Activated naive CD4-positive, alpha-beta T cell treated with anti-CD3 and anti-CD28 coated beads for 36 hours (primary cell): ENCODE data around the gene ORMDL3. TPM values are rescaled to one million over a fixed set of nuclear protein-coding genes. Genes with fewer than 3 reads are reported as not detected.
"Not testable (repeated sequence)": the region's sequence is repeated elsewhere in the genome, so short reads cannot be mapped to it uniquely, and the experiment has no call there.

Experiments
- CTCF ChIA-PET: fragments of 350-600 bp; sonication (Branson Sonifier 250); formaldehyde crosslinking; loops from one replicate; lab custom pipeline; 2021; ENCODE audit warnings: antibody characterized with exemption; lab: Charles Lee
- DNase-seq: peaks from one replicate; pipeline ENCODE4 v3.0.0-alpha.2; 2020
- H3K27ac Mint-ChIP-seq: one replicate; pipeline ENCODE4 v1.8.0; 2021; ENCODE audit warnings: mild to moderate bottlenecking, mixed read lengths
- H3K27me3 Mint-ChIP-seq: one replicate; pipeline ENCODE4 v1.8.0; 2021; ENCODE audit warnings: low read depth, mixed read lengths
- H3K36me3 Mint-ChIP-seq: one replicate; pipeline ENCODE4 v1.8.0; 2021; ENCODE audit warnings: low read depth, mixed read lengths
- H3K4me1 Mint-ChIP-seq: one replicate; pipeline ENCODE4 v1.8.0; 2021; ENCODE audit warnings: low read depth, mixed read lengths
- H3K4me3 Mint-ChIP-seq: one replicate; pipeline ENCODE4 v1.8.0; 2021; ENCODE audit warnings: mild to moderate bottlenecking, moderate library complexity, mixed read lengths
- H3K9me3 Mint-ChIP-seq: one replicate; pipeline ENCODE4 v1.8.0; 2021; ENCODE audit warnings: mixed read lengths
- intact Hi-C: fragments of 100-400 bp; cut with micrococcal nuclease; formaldehyde crosslinking; loops from one replicate; pipeline ENCODE4 v1.15.1; 2023
- total RNA-seq, 2 experiments: library from RNA; stranded (reverse); gene quantifications; one replicate each; pipeline ENCODE4 v1.2.3, GENCODE V29; 2021

ORMDL3 gene
- total RNA-seq, 2 experiments from 2014 or later: 51.8 to 52.1 TPM

GRCh38 chr17:39963829-39964228 lies 36.4 kb upstream of the ORMDL3 start:
- Mint-ChIP-seq H3K9me3 (no peaks in the 10 kb centered on the region), H3K36me3 (no peaks in the 10 kb centered on the region), H3K27ac (peak overlapping the region; percentile 73), H3K4me1 (peaks cover 19% of the 10 kb centered on the region), H3K27me3 (no peaks in the 10 kb centered on the region), H3K4me3 (no peak overlapping the region)
- CTCF ChIA-PET: interaction anchor here (0.5 kb wide), 1 partner anchor 757 kb away, joined by 3 read pairs; no protein-coding TSS in a partner anchor
- intact Hi-C loops: loop anchor here (1.0 kb wide), 1 partner anchor 16 kb away; the partner anchor contains the start of gene PSMD3
- peak; percentile 63 for DNase-seq

GRCh38 chr17:39962642-39963220 lies 35.3 kb upstream of the ORMDL3 start, which contains the start of gene GSDMA:
GSDMA (plus strand) TSS chr17:39963004; CDS start chr17:39965688, 2,684 bp downstream.
- CTCF ChIA-PET: interaction anchor here (0.9 to 1.6 kb wide), 2 partner anchors 11 to 17 kb away, joined by 5 read pairs; partner anchors contain the start of gene PSMD3
- Mint-ChIP-seq H3K9me3 (no peaks in the 10 kb centered on the region), H3K27me3 (no peaks in the 10 kb centered on the region), H3K27ac (peak within 1 kb of the TSS; percentile 73), H3K4me3 (no peak within 1 kb of the TSS), H3K36me3 (no peaks in the 10 kb centered on the region), H3K4me1 (peaks cover 19% of the 10 kb centered on the region)
- intact Hi-C loops: no loop called here
- DNase-seq: no peak

- Mint-ChIP-seq H3K27ac (no peak overlapping the region), H3K4me1 (peaks cover 19% of the 10 kb centered on the region), H3K9me3 (no peaks in the 10 kb centered on the region), H3K27me3 (no peaks in the 10 kb centered on the region), H3K4me3 (no peak overlapping the region), H3K36me3 (no peaks in the 10 kb centered on the region)
- CTCF ChIA-PET: interaction anchor here (3.5 to 4.6 kb wide), 2 partner anchors 19 to 87 kb away, joined by 17 to 34 read pairs; partner anchors contain the start of gene PSMD3
- intact Hi-C loops: no loop called here
- no peak for DNase-seq
Measured at GRCh38 chr17:39960524-39961041, 33.2 kb upstream of the ORMDL3 start.

DNA sequence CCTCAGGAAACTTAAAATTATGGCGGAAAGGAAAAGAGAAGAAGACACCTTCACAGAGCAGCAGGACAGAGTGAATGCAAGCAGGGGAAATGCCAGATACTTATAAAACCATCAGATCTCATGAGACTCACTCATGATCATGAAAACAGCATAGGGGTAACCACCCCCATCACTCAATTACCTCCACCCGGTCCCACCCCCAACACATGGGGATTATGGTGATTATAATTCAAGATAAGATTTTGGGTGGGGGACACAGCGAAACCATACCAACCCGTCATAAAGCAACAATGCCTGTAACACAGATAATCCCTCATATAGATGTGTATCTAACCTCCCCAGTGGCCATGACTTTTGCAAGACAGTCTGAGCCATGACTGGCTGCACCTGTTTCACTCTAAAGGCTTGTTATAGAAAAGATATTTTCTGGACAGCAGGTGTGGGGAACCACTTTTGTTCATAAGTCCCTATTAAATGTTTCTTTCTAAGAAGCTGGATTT lies 28.4 kb upstream of the ORMDL3 start:
- Mint-ChIP-seq H3K4me1 (peaks cover 8% of the 10 kb centered on the region), H3K27me3 (no peaks in the 10 kb centered on the region), H3K4me3 (no peak overlapping the region), H3K9me3 (no peaks in the 10 kb centered on the region), H3K36me3 (no peaks in the 10 kb centered on the region), H3K27ac (no peak overlapping the region)
- no peak for DNase-seq
- CTCF ChIA-PET: interaction anchor here (0.5 to 4.6 kb wide), 5 partner anchors 25 to 334 kb away, joined by 3 to 17 read pairs (median 8); partner anchors contain the start of gene PSMD3
- intact Hi-C loops: no loop called here

- Mint-ChIP-seq H3K27ac (no peak overlapping the region), H3K4me3 (no peak overlapping the region), H3K4me1 (peaks cover 8% of the 10 kb centered on the region), H3K27me3 (no peaks in the 10 kb centered on the region), H3K36me3 (no peaks in the 10 kb centered on the region), H3K9me3 (no peaks in the 10 kb centered on the region)
- CTCF ChIA-PET: interaction anchor here (1.0 to 1.9 kb wide), 4 partner anchors 24 to 82 kb away, joined by 4 to 8 read pairs (median 4); partner anchors contain the start of gene PSMD3
- DNase-seq: no peak
- intact Hi-C loops: no loop called here
Measured at GRCh38 chr17:39954876-39955275, 27.5 kb upstream of the ORMDL3 start.

DNA sequence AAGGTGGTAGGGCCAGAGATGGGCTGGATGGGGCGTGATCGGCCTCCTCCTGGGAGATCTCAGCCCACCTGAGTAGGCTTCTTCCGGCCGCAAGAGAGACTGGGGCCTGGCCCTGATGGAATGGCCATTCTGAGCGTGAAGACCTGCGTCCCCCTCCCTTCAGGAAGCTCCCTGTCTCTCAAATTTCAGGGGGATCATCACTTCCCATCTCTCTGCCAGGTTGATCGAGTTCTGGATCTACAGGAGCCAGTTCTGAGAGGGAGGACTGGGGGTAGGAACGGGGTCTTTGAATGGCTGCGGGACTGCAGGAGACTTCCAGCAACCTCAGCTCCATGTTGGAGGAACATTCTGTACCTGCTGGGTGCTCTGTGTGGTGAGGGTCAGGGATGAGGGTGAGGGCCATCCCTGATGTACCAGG lies 26.1 kb upstream of the ORMDL3 start:
- H3K27me3 Mint-ChIP-seq: no peaks in the 10 kb centered on the region
- CTCF ChIA-PET: interaction anchor here (1.0 kb wide), 1 partner anchor 78 kb away, joined by 4 read pairs; no protein-coding TSS in a partner anchor
- H3K4me3 Mint-ChIP-seq: peak overlapping the region; percentile 79
- no peaks in the 10 kb centered on the region for H3K36me3 Mint-ChIP-seq
- no peaks in the 10 kb centered on the region for H3K9me3 Mint-ChIP-seq
- DNase-seq: no peak
- H3K4me1 Mint-ChIP-seq: peaks cover 7% of the 10 kb centered on the region
- intact Hi-C loops: loop anchor here (1.0 kb wide), 3 partner anchors 13 to 27 kb away; partner anchors contain the start of genes LRRC3C, ORMDL3 and PSMD3
- peak overlapping the region; percentile 66 for H3K27ac Mint-ChIP-seq

DNA sequence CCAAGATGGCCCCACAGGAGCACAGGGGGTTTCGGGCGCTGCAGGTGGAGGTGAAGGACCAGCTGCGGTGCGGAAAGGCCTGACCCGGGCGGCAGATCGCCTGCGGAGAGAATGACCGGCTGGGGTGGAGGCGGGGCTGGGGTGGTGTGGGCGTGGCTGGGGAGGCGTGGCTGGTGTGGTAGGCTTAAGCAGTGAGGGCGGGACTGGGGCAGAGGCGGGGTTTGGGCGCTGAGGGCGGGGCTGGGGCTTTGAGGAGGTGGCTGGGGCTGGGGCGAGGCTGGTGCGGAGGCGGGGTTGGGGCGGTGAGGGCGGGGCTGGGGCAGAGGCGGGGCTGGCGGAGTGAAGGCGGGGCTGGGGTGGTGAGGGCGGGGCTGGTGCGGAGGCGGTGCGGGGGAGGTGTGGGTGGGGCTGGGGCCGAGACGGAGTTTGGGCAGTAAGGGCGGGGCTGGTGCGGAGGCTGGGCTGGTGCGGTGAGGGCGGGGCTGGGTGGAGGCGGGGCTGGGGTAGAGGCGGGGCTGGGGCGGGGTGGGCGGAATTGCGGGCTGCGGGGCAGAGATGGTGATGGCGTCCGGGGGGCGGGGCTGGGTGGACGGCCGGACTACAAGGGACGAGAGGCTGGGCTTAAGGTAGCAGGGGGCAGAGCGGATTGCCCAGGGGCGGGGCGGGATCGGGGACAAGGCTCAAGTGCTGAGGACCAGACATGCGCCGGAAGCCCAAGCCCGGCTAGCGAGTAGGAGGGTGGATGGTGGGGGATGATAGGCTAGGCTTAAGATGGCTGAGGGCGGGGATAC lies 25.5 kb upstream of the ORMDL3 start:
- no peaks in the 10 kb centered on the region for H3K9me3 Mint-ChIP-seq
- CTCF ChIA-PET: interaction anchor here (1.0 kb wide), 1 partner anchor 78 kb away, joined by 4 read pairs; no protein-coding TSS in a partner anchor
- peak; percentile 98 for DNase-seq
- H3K27me3 Mint-ChIP-seq: no peaks in the 10 kb centered on the region
- H3K4me1 Mint-ChIP-seq: peaks cover 10% of the 10 kb centered on the region
- H3K36me3 Mint-ChIP-seq: no peaks in the 10 kb centered on the region
- H3K27ac Mint-ChIP-seq: peak overlapping the region; percentile 66
- intact Hi-C loops: loop anchor here (1.0 kb wide), 3 partner anchors 13 to 27 kb away; partner anchors contain the start of genes LRRC3C, ORMDL3 and PSMD3
- peak overlapping the region; percentile 79 for H3K4me3 Mint-ChIP-seq

GRCh38 chr17:39951924-39952679 lies 24.7 kb upstream of the ORMDL3 start:
- intact Hi-C loops: no loop called here
- DNase-seq: peak; percentile 13

DNA sequence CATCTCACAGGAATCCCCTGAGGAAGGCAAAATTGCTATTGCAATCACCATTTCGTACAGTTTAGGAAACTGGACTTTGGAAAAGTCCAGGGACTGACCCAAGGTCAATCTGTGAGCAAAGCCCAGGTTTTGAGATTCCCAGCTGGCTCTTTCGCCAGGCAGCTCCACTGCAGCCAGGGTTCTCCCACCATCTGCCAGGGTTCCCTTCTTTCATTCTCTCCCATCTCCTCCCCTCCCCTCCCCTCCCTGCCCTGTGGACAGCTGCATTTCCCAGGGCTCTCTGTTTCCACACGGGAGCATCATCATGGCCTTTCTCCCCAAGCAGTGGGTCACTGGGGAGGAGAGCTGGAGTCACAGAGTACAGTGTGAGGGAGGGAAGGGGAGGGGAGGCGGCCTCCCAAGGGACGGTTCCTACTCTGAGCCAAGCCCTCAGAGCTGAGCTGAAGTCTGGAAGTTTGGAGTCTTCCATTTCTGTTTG lies 23.5 kb upstream of the ORMDL3 start:
- peaks cover 12% of the 10 kb centered on the region for H3K4me1 Mint-ChIP-seq
- no peak overlapping the region for H3K4me3 Mint-ChIP-seq
- no peaks in the 10 kb centered on the region for H3K36me3 Mint-ChIP-seq
- no peak for DNase-seq
- H3K27ac Mint-ChIP-seq: no peak overlapping the region
- H3K27me3 Mint-ChIP-seq: no peaks in the 10 kb centered on the region
- CTCF ChIA-PET: no interaction called here
- H3K9me3 Mint-ChIP-seq: no peaks in the 10 kb centered on the region
- intact Hi-C loops: no loop called here

More at GRCh38 chr17:39951924-39952679, 24.7 kb upstream of the ORMDL3 start:
- Mint-ChIP-seq H3K4me1 (peaks cover 12% of the 10 kb centered on the region), H3K27me3 (no peaks in the 10 kb centered on the region), H3K4me3 (peak overlapping the region; percentile 51), H3K9me3 (no peaks in the 10 kb centered on the region), H3K36me3 (no peaks in the 10 kb centered on the region), H3K27ac (no peak overlapping the region)
- CTCF ChIA-PET: no interaction called here

- Mint-ChIP-seq H3K4me3 (no peak overlapping the region), H3K4me1 (peaks cover 12% of the 10 kb centered on the region), H3K9me3 (no peaks in the 10 kb centered on the region), H3K27me3 (no peaks in the 10 kb centered on the region), H3K27ac (no peak overlapping the region), H3K36me3 (no peaks in the 10 kb centered on the region)
- CTCF ChIA-PET: interaction anchor here (0.6 kb wide), 1 partner anchor 20 kb away, joined by 3 read pairs; no protein-coding TSS in a partner anchor
- intact Hi-C loops: no loop called here
- DNase-seq: no peak
Measured at GRCh38 chr17:39949028-39949427, 21.6 kb upstream of the ORMDL3 start.

GRCh38 chr17:39948489-39948828 lies 21.1 kb upstream of the ORMDL3 start:
- H3K36me3 Mint-ChIP-seq, H3K4me3 Mint-ChIP-seq, H3K9me3 Mint-ChIP-seq, DNase-seq, intact Hi-C loops, H3K27me3 Mint-ChIP-seq, H3K27ac Mint-ChIP-seq: not testable (repeated sequence)
- CTCF ChIA-PET: interaction anchor here (1.1 kb wide), 1 partner anchor 78 kb away, joined by 4 read pairs; no protein-coding TSS in a partner anchor
- peaks cover 10% of the 10 kb centered on the region for H3K4me1 Mint-ChIP-seq
